Measurements from ENCODE around the gene CDK13.

DNA sequence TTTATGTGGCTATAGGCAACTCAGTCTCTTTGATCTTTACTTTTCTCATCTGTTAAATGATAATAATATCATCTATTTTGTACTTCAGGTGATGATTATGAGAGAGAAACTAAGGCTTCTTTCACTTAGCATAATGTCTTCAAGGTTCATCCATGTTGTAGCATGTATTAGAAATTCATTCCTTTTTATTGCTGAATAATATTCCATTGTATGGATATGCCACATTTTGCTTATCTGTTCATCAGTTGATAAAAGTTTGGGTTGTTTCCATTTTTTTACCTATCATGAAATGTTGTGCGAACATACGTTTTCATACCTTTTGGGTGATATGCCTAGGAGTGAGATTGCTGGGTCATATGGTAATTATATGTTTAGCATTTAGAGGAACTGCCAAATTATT lies 7.2 kb upstream of the CDK13 start:
- TF ChIP-seq, protein P1, sequence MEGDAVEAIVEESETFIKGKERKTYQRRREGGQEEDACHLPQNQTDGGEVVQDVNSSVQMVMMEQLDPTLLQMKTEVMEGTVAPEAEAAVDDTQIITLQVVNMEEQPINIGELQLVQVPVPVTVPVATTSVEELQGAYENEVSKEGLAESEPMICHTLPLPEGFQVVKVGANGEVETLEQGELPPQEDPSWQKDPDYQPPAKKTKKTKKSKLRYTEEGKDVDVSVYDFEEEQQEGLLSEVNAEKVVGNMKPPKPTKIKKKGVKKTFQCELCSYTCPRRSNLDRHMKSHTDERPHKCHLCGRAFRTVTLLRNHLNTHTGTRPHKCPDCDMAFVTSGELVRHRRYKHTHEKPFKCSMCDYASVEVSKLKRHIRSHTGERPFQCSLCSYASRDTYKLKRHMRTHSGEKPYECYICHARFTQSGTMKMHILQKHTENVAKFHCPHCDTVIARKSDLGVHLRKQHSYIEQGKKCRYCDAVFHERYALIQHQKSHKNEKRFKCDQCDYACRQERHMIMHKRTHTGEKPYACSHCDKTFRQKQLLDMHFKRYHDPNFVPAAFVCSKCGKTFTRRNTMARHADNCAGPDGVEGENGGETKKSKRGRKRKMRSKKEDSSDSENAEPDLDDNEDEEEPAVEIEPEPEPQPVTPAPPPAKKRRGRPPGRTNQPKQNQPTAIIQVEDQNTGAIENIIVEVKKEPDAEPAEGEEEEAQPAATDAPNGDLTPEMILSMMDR (IDR thresholded peaks at IDR 0.05) = no peak
- TF ChIP-seq, protein P2, sequence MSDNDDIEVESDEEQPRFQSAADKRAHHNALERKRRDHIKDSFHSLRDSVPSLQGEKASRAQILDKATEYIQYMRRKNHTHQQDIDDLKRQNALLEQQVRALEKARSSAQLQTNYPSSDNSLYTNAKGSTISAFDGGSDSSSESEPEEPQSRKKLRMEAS (CRISPR knock-in tag; IDR thresholded peaks at IDR 0.05) = no peak
- TF ChIP-seq, protein P3, sequence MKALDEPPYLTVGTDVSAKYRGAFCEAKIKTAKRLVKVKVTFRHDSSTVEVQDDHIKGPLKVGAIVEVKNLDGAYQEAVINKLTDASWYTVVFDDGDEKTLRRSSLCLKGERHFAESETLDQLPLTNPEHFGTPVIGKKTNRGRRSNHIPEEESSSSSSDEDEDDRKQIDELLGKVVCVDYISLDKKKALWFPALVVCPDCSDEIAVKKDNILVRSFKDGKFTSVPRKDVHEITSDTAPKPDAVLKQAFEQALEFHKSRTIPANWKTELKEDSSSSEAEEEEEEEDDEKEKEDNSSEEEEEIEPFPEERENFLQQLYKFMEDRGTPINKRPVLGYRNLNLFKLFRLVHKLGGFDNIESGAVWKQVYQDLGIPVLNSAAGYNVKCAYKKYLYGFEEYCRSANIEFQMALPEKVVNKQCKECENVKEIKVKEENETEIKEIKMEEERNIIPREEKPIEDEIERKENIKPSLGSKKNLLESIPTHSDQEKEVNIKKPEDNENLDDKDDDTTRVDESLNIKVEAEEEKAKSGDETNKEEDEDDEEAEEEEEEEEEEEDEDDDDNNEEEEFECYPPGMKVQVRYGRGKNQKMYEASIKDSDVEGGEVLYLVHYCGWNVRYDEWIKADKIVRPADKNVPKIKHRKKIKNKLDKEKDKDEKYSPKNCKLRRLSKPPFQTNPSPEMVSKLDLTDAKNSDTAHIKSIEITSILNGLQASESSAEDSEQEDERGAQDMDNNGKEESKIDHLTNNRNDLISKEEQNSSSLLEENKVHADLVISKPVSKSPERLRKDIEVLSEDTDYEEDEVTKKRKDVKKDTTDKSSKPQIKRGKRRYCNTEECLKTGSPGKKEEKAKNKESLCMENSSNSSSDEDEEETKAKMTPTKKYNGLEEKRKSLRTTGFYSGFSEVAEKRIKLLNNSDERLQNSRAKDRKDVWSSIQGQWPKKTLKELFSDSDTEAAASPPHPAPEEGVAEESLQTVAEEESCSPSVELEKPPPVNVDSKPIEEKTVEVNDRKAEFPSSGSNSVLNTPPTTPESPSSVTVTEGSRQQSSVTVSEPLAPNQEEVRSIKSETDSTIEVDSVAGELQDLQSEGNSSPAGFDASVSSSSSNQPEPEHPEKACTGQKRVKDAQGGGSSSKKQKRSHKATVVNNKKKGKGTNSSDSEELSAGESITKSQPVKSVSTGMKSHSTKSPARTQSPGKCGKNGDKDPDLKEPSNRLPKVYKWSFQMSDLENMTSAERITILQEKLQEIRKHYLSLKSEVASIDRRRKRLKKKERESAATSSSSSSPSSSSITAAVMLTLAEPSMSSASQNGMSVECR (CRISPR knock-in tag; IDR thresholded peaks at IDR 0.05; ENCODE audit: borderline replicate concordance) = no peak
- no peak for TF ChIP-seq NR2C2 (CRISPR knock-in tag; IDR thresholded peaks at IDR 0.05)
- no peak for TF ChIP-seq ZNF416 (CRISPR knock-in tag; IDR thresholded peaks at IDR 0.05)
- no peak for TF ChIP-seq RELA (CRISPR knock-in tag; IDR thresholded peaks at IDR 0.05; ENCODE audit: borderline replicate concordance)
- no peak for TF ChIP-seq ZNF138 (CRISPR knock-in tag; conservative IDR thresholded peaks at IDR 0.05)
- no peak for TF ChIP-seq ZNF219 (CRISPR knock-in tag; IDR thresholded peaks at IDR 0.05; ENCODE audit: borderline replicate concordance)
- TF ChIP-seq, protein P4, sequence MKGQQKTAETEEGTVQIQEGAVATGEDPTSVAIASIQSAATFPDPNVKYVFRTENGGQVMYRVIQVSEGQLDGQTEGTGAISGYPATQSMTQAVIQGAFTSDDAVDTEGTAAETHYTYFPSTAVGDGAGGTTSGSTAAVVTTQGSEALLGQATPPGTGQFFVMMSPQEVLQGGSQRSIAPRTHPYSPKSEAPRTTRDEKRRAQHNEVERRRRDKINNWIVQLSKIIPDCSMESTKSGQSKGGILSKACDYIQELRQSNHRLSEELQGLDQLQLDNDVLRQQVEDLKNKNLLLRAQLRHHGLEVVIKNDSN (CRISPR knock-in tag; IDR thresholded peaks at IDR 0.05) = no peak
- no peak for TF ChIP-seq RORB (CRISPR knock-in tag; IDR thresholded peaks at IDR 0.05)
- TF ChIP-seq, protein P5, sequence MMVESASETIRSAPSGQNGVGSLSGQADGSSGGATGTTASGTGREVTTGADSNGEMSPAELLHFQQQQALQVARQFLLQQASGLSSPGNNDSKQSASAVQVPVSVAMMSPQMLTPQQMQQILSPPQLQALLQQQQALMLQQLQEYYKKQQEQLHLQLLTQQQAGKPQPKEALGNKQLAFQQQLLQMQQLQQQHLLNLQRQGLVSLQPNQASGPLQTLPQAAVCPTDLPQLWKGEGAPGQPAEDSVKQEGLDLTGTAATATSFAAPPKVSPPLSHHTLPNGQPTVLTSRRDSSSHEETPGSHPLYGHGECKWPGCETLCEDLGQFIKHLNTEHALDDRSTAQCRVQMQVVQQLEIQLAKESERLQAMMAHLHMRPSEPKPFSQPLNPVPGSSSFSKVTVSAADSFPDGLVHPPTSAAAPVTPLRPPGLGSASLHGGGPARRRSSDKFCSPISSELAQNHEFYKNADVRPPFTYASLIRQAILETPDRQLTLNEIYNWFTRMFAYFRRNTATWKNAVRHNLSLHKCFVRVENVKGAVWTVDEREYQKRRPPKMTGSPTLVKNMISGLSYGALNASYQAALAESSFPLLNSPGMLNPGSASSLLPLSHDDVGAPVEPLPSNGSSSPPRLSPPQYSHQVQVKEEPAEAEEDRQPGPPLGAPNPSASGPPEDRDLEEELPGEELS (CRISPR knock-in tag; IDR thresholded peaks at IDR 0.05) = no peak
- TF ChIP-seq, protein P6, sequence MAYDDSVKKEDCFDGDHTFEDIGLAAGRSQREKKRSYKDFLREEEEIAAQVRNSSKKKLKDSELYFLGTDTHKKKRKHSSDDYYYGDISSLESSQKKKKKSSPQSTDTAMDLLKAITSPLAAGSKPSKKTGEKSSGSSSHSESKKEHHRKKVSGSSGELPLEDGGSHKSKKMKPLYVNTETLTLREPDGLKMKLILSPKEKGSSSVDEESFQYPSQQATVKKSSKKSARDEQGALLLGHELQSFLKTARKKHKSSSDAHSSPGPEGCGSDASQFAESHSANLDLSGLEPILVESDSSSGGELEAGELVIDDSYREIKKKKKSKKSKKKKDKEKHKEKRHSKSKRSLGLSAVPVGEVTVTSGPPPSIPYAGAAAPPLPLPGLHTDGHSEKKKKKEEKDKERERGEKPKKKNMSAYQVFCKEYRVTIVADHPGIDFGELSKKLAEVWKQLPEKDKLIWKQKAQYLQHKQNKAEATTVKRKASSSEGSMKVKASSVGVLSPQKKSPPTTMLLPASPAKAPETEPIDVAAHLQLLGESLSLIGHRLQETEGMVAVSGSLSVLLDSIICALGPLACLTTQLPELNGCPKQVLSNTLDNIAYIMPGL (CRISPR knock-in tag; IDR thresholded peaks at IDR 0.05) = no peak

Data from WTC11 (cell line).